HCT116 (cell line): ENCODE data around the gene THBS1. TPM values are rescaled to one million over a fixed set of nuclear protein-coding genes. Genes with fewer than 3 reads are reported as not detected.

Experiments used
- ATAC-seq: fragments of 200-7000 bp; cut with Tn5 transposase; 2 replicates; pipeline ENCODE4 v1.9.1; 2020; ENCODE audit warnings: mild to moderate bottlenecking, moderate library complexity
- BruUV-seq: library from RNA; stranded (reverse); fragments of 400-500 nt; replicated peaks from 2 replicates; lab custom pipeline; 2021; lab: Mats Ljungman, UMichigan
- CTCF ChIA-PET: fragments of 300-600 bp; sonication (Branson Sonifier 250); formaldehyde crosslinking; loops from one replicate; lab custom pipeline; 2021; ENCODE audit warnings: antibody characterized with exemption; lab: Charles Lee
- POLR2A ChIA-PET: fragments of 300-600, 350-600 bp; sonication (Branson Sonifier 250); formaldehyde crosslinking; loops from one replicate; lab custom pipeline; 2021; ENCODE audit warnings: antibody characterized with exemption; lab: Charles Lee
- RAD21 ChIA-PET, 2 experiments: fragments of 300-600 bp; sonication (Branson Sonifier 250); formaldehyde crosslinking; loops; one replicate each; lab custom pipeline; 2023; ENCODE audit warnings: low total read pairs in 2 of 2; ENCODE audit not compliant: uncharacterized antibody in 2 of 2, unreplicated experiment in 2 of 2, low non-redundant PET in 1 of 2; lab: Charles Lee
- DNase-seq: peaks from one replicate; pipeline ENCODE4 v3.0.0-alpha.2; 2010; ENCODE audit warnings: low read depth, low spot score
- H2AFZ ChIP-seq: fragments of 200-600 bp; shearing (Covaris generic), sonication (generic); 2 replicates; pipeline ENCODE4 v1.6.1; 2017; ENCODE audit warnings: low read depth, mixed run types, mixed read lengths, antibody characterized with exemption, low read length; ENCODE audit not compliant: poor library complexity, severe bottlenecking
- H3K27ac ChIP-seq: 2 replicates; pipeline ENCODE4 v1.5.1; 2012; ENCODE audit warnings: low read depth, low read length
- H3K27me3 ChIP-seq: fragments of 200-600 bp; sonication (generic); 2 replicates; pipeline ENCODE4 v1.6.1; 2016; ENCODE audit warnings: mixed run types, low read length, mixed read lengths; ENCODE audit not compliant: insufficient read depth
- H3K36me3 ChIP-seq, 2 experiments: fragments of 200-500 bp in 1 of 2; fragments of 200-600 bp in 1 of 2; sonication (Bioruptor generic) in 1 of 2; sonication (generic) in 1 of 2; 2 replicates each; pipeline versions ENCODE4 v1.5.1 to v1.6.1; 2014 to 2016; ENCODE audit warnings: low read length in 2 of 2, inconsistent platforms in 1 of 2, mixed read lengths in 1 of 2, mixed run types in 1 of 2; ENCODE audit not compliant: insufficient read depth in 2 of 2, control insufficient read depth in 1 of 2
- H3K4me1 ChIP-seq, 2 experiments: fragments of 200-600 bp in 1 of 2; sonication (generic) in 1 of 2; 2 replicates each; pipeline versions ENCODE4 v1.5.1 to v1.6.1; 2012 to 2017; ENCODE audit warnings: low read length in 2 of 2, inconsistent platforms in 1 of 2, mild to moderate bottlenecking in 1 of 2, mixed read lengths in 1 of 2, mixed run types in 1 of 2, moderate library complexity in 1 of 2; ENCODE audit not compliant: insufficient read depth in 2 of 2, control insufficient read depth in 1 of 2
- H3K4me2 ChIP-seq: fragments of 200-600 bp; sonication (generic); 2 replicates; pipeline ENCODE4 v1.6.1; 2017; ENCODE audit warnings: mixed run types, low read length, mixed read lengths
- H3K4me3 ChIP-seq, 2 experiments: fragments of 200-600 bp in 1 of 2; sonication (generic) in 1 of 2; replicated peaks in 1 of 2; 2 replicates each; pipeline ENCODE4 v1.5.1; 2011 to 2016; ENCODE audit warnings: low read length in 2 of 2, control low read depth in 1 of 2, low read depth in 1 of 2, mild to moderate bottlenecking in 1 of 2, mixed read lengths in 1 of 2, mixed run types in 1 of 2
- H3K79me2 ChIP-seq: fragments of 200-600 bp; sonication (generic); 2 replicates; pipeline ENCODE4 v1.6.1; 2017; ENCODE audit warnings: mild to moderate bottlenecking, mixed run types, low read length, moderate library complexity, mixed read lengths; ENCODE audit not compliant: insufficient read depth
- H3K9ac ChIP-seq: fragments of 200-600 bp; sonication (generic); 2 replicates; pipeline ENCODE4 v1.6.1; 2016; ENCODE audit warnings: low read length, mixed read lengths
- H3K9me2 ChIP-seq: fragments of 200-600 bp; sonication (generic), shearing (Covaris generic); 2 replicates; pipeline ENCODE4 v1.6.1; 2017; ENCODE audit warnings: mixed run types, mild to moderate bottlenecking, moderate library complexity; ENCODE audit not compliant: insufficient read depth
- H3K9me3 ChIP-seq, 2 experiments: fragments of 200-500 bp in 1 of 2; fragments of 200-600 bp in 1 of 2; sonication (Bioruptor generic) in 1 of 2; sonication (generic) in 1 of 2; 2 replicates each; pipeline ENCODE4 v1.6.1; 2014 to 2017; ENCODE audit warnings: low read length in 2 of 2, mixed read lengths in 2 of 2, inconsistent platforms in 1 of 2, low read depth in 1 of 2, mild to moderate bottlenecking in 1 of 2, mixed run types in 1 of 2, moderate library complexity in 1 of 2; ENCODE audit not compliant: control insufficient read depth in 1 of 2, insufficient read depth in 1 of 2
- H4K20me1 ChIP-seq: fragments of 200-600 bp; sonication (generic), shearing (Covaris generic); 2 replicates; pipeline ENCODE4 v1.6.1; 2017; ENCODE audit warnings: mixed run types, mild to moderate bottlenecking, moderate library complexity; ENCODE audit not compliant: insufficient read depth
- CBX3 ChIP-seq: IDR thresholded peaks from 2 replicates; pipeline ENCODE4 v1.6.1; 2012; ENCODE audit warnings: low read depth
- EGR1 ChIP-seq: IDR thresholded peaks from 2 replicates; pipeline ENCODE4 v1.6.1; 2012; ENCODE audit warnings: low read depth
- ELF1 ChIP-seq: IDR thresholded peaks from 2 replicates; pipeline ENCODE4 v1.6.1; 2012; ENCODE audit warnings: low read depth, borderline replicate concordance
- FOSL1 ChIP-seq: IDR thresholded peaks from 2 replicates; pipeline ENCODE4 v1.6.1; 2012; ENCODE audit warnings: low read depth
- POLR2A ChIP-seq: IDR thresholded peaks from 2 replicates; pipeline ENCODE4 v1.7.0; 2011; ENCODE audit warnings: borderline replicate concordance; ENCODE audit not compliant: insufficient read depth, insufficient read length; ENCODE audit errors: extremely low read depth
- POLR2AphosphoS5 ChIP-seq: IDR thresholded peaks from 2 replicates; pipeline ENCODE4 v1.6.1; 2011; ENCODE audit warnings: mild to moderate bottlenecking, low read depth, low read length, moderate library complexity
- SIN3A ChIP-seq: IDR thresholded peaks from 2 replicates; pipeline ENCODE4 v1.6.1; 2012; ENCODE audit warnings: low read depth
- SP1 ChIP-seq: IDR thresholded peaks from 2 replicates; pipeline ENCODE4 v1.6.1; 2012; ENCODE audit warnings: low read depth
- SRF ChIP-seq: IDR thresholded peaks from 2 replicates; pipeline ENCODE4 v1.6.1; 2012; ENCODE audit warnings: low read depth
- TCF7L2 ChIP-seq: IDR thresholded peaks from 2 replicates; pipeline ENCODE4 v1.7.0; 2011; ENCODE audit warnings: borderline replicate concordance, inconsistent platforms; ENCODE audit not compliant: insufficient read depth, insufficient read length; ENCODE audit errors: extremely low read depth
- YY1 ChIP-seq: IDR thresholded peaks from 2 replicates; pipeline ENCODE4 v1.6.1; 2011; ENCODE audit warnings: low read length, low read depth, moderate library complexity, mild to moderate bottlenecking; ENCODE audit not compliant: insufficient replicate concordance; ENCODE audit errors: extremely low read depth
- ZFX ChIP-seq: fragments of 450-650 bp; IDR thresholded peaks from 2 replicates; pipeline ENCODE4 v1.6.1; 2017
- ZNF274 ChIP-seq: fragments of 200-500 bp; sonication (Bioruptor generic); IDR thresholded peaks from 2 replicates; pipeline ENCODE4 v1.6.1; 2014; ENCODE audit warnings: mild to moderate bottlenecking, low read depth, low read length, inconsistent platforms
- intact Hi-C: fragments of 100-400 bp; cut with micrococcal nuclease; formaldehyde crosslinking; loops from 2 replicates; pipeline ENCODE4 v1.10.0; 2022
- total RNA-seq: library from RNA; stranded (reverse); gene quantifications from one replicate; pipeline ENCODE4 v1.2.1, GENCODE V29; 2021; ENCODE audit not compliant: unreplicated experiment
- TF ChIP-seq, protein P1 (sequence below), 3 experiments: fragments of 200-600 bp in 1 of 3; sonication (generic) in 1 of 3; IDR thresholded peaks in 2 of 3; conservative IDR thresholded peaks in 1 of 3; 2 replicates each; pipeline ENCODE4 v1.5.1; 2012 to 2017; ENCODE audit warnings: low read depth in 2 of 3, low read length in 2 of 3, antibody characterized with exemption in 1 of 3, borderline replicate concordance in 1 of 3, control low read depth in 1 of 3, mild to moderate bottlenecking in 1 of 3, mixed read lengths in 1 of 3, mixed run types in 1 of 3, moderate library complexity in 1 of 3; ENCODE audit not compliant: insufficient read depth in 1 of 3
- TF ChIP-seq, protein P2 (sequence below): IDR thresholded peaks from 2 replicates; pipeline ENCODE4 v1.6.1; 2012
- TF ChIP-seq, protein P3 (sequence below): IDR thresholded peaks from 2 replicates; pipeline ENCODE4 v1.6.1; 2012

THBS1 gene
- total RNA-seq, 1 experiment from 2014 or later, result 6.3 TPM

DNA sequence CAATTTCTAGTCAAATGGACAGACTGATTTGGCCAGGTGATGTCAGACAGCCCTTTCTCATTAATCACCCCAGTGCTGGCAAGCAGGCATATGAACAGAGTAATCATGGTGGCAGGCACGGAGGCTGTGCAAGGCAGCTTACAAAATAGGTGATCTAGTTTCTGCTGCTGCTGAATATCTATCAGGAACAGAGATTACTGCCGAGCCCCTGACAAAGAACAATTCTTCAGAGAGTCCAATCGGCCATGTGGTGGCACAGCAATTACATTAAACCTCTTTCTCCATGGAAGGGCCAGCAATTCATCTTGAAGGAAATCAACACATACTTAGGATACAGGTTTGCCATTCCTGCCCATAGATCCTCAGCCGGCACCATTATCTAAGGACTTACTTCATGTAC, 32.3 kb upstream of the THBS1 start (continued):
- no peak for TF ChIP-seq TCF7L2
- no peak for TF ChIP-seq SIN3A

DNA sequence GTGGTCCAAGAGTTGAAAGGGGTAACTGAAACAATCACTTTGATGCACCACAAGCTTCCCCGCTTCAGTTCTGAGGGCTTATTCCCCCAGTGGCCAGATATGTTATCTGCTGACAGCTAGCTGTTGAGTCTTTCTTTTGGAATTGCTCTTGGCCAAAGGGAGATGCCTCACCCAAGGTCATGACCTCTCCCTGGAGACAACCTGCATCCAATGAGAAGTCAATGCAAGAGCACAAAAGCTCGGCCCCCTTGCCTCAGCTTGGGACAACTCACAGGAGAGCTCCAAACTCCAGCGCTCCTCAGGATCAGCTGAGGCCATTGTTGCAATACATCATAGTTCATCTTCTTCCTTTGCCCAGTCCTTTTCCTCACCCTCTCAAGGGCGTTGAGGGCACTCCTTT, 31.0 kb upstream of the THBS1 start:
- Histone ChIP-seq H3K9ac (no peak overlapping the region), H3K27me3 (no peaks in the 10 kb centered on the region), H3K27ac (no peak overlapping the region), H3K9me2 (no peaks in the 10 kb centered on the region), H3K36me3 (no peaks in the 10 kb centered on the region), H2AFZ (no peak overlapping the region), H3K4me2 (no peak overlapping the region), H4K20me1 (no peaks in the 10 kb centered on the region), H3K4me1 (no peaks in the 10 kb centered on the region), H3K79me2 (no peaks in the 10 kb centered on the region), H3K9me3 (0 out of 4 replicates have a peak, but pooled peaks cover 0 to 5% of the 10 kb centered on the region in 2 experiments), H3K4me3 (no peak overlapping the region)
- BruUV-seq, result no TSS peak
- CTCF ChIA-PET, result no interaction called here
- intact Hi-C loops, result no loop called here
- TF ChIP-seq FOSL1 (no peak), POLR2A (no peak), EGR1 (no peak)
- TF ChIP-seq, protein P1, sequence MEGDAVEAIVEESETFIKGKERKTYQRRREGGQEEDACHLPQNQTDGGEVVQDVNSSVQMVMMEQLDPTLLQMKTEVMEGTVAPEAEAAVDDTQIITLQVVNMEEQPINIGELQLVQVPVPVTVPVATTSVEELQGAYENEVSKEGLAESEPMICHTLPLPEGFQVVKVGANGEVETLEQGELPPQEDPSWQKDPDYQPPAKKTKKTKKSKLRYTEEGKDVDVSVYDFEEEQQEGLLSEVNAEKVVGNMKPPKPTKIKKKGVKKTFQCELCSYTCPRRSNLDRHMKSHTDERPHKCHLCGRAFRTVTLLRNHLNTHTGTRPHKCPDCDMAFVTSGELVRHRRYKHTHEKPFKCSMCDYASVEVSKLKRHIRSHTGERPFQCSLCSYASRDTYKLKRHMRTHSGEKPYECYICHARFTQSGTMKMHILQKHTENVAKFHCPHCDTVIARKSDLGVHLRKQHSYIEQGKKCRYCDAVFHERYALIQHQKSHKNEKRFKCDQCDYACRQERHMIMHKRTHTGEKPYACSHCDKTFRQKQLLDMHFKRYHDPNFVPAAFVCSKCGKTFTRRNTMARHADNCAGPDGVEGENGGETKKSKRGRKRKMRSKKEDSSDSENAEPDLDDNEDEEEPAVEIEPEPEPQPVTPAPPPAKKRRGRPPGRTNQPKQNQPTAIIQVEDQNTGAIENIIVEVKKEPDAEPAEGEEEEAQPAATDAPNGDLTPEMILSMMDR (IDR thresholded peaks at IDR 0.05 in 2 of 3, conservative IDR thresholded peaks at IDR 0.05 in 1 of 3; ENCODE audit: borderline replicate concordance in 1 of 3, insufficient read depth in 1 of 3, low read depth in 2 of 3, low read length in 2 of 3), result 0 out of 6 replicates have a peak, but pooled peaks of 1 of the 3 experiments have one; percentile 6
- ATAC-seq (no peak), DNase-seq (no peak)
- POLR2A ChIA-PET, result no interaction called here
- RAD21 ChIA-PET, result no interaction called here

DNA sequence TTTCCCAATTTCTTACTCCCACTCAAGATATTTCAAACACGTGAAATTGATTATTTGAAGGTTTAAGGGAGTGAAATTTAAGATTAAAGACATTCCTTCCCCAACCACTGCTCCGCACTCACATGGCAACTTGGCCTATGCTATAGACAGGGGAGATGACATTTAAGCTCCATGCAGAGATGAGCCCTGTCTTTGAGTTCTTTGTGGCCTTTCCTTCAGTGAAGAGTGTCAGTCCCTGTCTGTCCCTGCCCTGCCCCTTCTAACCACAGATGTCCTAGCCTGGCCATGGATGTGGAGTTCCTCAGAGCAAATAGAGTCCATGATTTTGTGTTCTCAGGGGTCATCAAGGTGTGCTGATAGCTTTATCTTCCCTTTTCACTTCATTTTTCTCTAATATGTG, 29.4 kb upstream of the THBS1 start:
- Histone ChIP-seq H3K9me2 (no peaks in the 10 kb centered on the region), H3K36me3 (no peaks in the 10 kb centered on the region), H3K9ac (no peak overlapping the region), H3K4me3 (no peak overlapping the region), H3K4me2 (no peak overlapping the region), H4K20me1 (no peaks in the 10 kb centered on the region), H3K9me3 (no peaks in the 10 kb centered on the region), H3K27me3 (no peaks in the 10 kb centered on the region), H3K27ac (no peak overlapping the region), H3K4me1 (no peaks in the 10 kb centered on the region), H3K79me2 (no peaks in the 10 kb centered on the region), H2AFZ (no peak overlapping the region)
- BruUV-seq, result no TSS peak
- no peak for DNase-seq
- intact Hi-C loops, result no loop called here
- ChIA-PET CTCF (no interaction called here), POLR2A (no interaction called here), RAD21 (no interaction called here)
- no peak for ATAC-seq
- TF ChIP-seq, protein P1 (IDR thresholded peaks at IDR 0.05 in 2 of 3, conservative IDR thresholded peaks at IDR 0.05 in 1 of 3; ENCODE audit: borderline replicate concordance in 1 of 3, insufficient read depth in 1 of 3, low read depth in 2 of 3, low read length in 2 of 3), result no peak
- TF ChIP-seq, protein P2, sequence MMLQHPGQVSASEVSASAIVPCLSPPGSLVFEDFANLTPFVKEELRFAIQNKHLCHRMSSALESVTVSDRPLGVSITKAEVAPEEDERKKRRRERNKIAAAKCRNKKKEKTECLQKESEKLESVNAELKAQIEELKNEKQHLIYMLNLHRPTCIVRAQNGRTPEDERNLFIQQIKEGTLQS, result no peak
- no peak for TF ChIP-seq CBX3
- no peak for TF ChIP-seq SRF
- no peak for TF ChIP-seq POLR2AphosphoS5
- TF ChIP-seq ZFX, result no peak
- TF ChIP-seq YY1, result no peak
- TF ChIP-seq ELF1, result no peak
- no peak for TF ChIP-seq SP1
- TF ChIP-seq, protein P3, sequence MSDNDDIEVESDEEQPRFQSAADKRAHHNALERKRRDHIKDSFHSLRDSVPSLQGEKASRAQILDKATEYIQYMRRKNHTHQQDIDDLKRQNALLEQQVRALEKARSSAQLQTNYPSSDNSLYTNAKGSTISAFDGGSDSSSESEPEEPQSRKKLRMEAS, result no peak
- no peak for TF ChIP-seq ZNF274
